ENCODE measurements around the gene SFT2D3.

The SFT2D3 gene

GRCh38 chr2:127754186-127754585, 52.9 kb downstream of the SFT2D3 start:
- DNase-seq: no peak
